Ishikawa (cell line): ENCODE results near the gene HJURP.

Source experiments
- CEBPB ChIP-seq: IDR thresholded peaks from 2 replicates; pipeline ENCODE4 v1.6.1; 2012
- CREB1 ChIP-seq: IDR thresholded peaks from 2 replicates; pipeline ENCODE4 v1.6.1; 2012; ENCODE audit warnings: low read depth
- EGR1 ChIP-seq: IDR thresholded peaks from 2 replicates; pipeline ENCODE4 v1.6.1; 2012
- EP300 ChIP-seq: IDR thresholded peaks from 2 replicates; pipeline ENCODE4 v1.6.1; 2012; ENCODE audit warnings: borderline replicate concordance
- MAX ChIP-seq: IDR thresholded peaks from 2 replicates; pipeline ENCODE4 v1.6.1; 2012
- NFIC ChIP-seq: IDR thresholded peaks from 2 replicates; pipeline ENCODE4 v1.6.1; 2012
- RAD21 ChIP-seq: IDR thresholded peaks from 2 replicates; pipeline ENCODE4 v1.6.1; 2012; ENCODE audit warnings: low read depth
- REST ChIP-seq: IDR thresholded peaks from 2 replicates; pipeline ENCODE4 v1.6.1; 2012; ENCODE audit warnings: low read depth, mild to moderate bottlenecking
- TAF1 ChIP-seq: IDR thresholded peaks from 2 replicates; pipeline ENCODE4 v1.6.1; 2012; ENCODE audit warnings: low read depth, mild to moderate bottlenecking
- TCF12 ChIP-seq: IDR thresholded peaks from 2 replicates; pipeline ENCODE4 v1.6.1; 2012; ENCODE audit warnings: low read depth
- TEAD4 ChIP-seq: IDR thresholded peaks from 2 replicates; pipeline ENCODE4 v1.6.1; 2012
- USF1 ChIP-seq: IDR thresholded peaks from 2 replicates; pipeline ENCODE4 v1.6.1; 2012
- YY1 ChIP-seq: IDR thresholded peaks from 2 replicates; pipeline ENCODE4 v1.6.1; 2012; ENCODE audit warnings: low read depth
- ZBTB7A ChIP-seq: IDR thresholded peaks from 2 replicates; pipeline ENCODE4 v1.6.1; 2012; ENCODE audit warnings: low read depth

Gene HJURP

GRCh38 chr2:233799716-233800115 lies 54.6 kb downstream of the HJURP start:
- TF ChIP-seq TAF1 = no peak
- TF ChIP-seq CREB1 = no peak
- TF ChIP-seq USF1 = no peak
- no peak for TF ChIP-seq RAD21
- TF ChIP-seq TEAD4 = no peak
- TF ChIP-seq ZBTB7A = no peak
- no peak for TF ChIP-seq MAX
- no peak for TF ChIP-seq YY1
- TF ChIP-seq EGR1 = no peak
- TF ChIP-seq EP300 = no peak
- no peak for TF ChIP-seq CEBPB
- TF ChIP-seq TCF12 = no peak
- no peak for TF ChIP-seq NFIC
- no peak for TF ChIP-seq REST

- TF ChIP-seq CREB1 (no peak), YY1 (no peak), MAX (no peak), EGR1 (no peak), EP300 (no peak), TEAD4 (no peak), RAD21 (no peak), REST (no peak), ZBTB7A (no peak), NFIC (no peak), TCF12 (no peak), TAF1 (no peak), USF1 (no peak)
These were observed 55.2 kb downstream of the HJURP start for GRCh38 chr2:233799087-233799665.

- TF ChIP-seq ZBTB7A = no peak
These were observed 55.8 kb downstream of the HJURP start for GRCh38 chr2:233798335-233799086.

- no peak for TF ChIP-seq CREB1
- no peak for TF ChIP-seq TCF12
- no peak for TF ChIP-seq REST
- no peak for TF ChIP-seq EGR1
- no peak for TF ChIP-seq USF1
- no peak for TF ChIP-seq CEBPB
- TF ChIP-seq TEAD4 = no peak
- no peak for TF ChIP-seq ZBTB7A
- no peak for TF ChIP-seq YY1
- no peak for TF ChIP-seq EP300
- TF ChIP-seq TAF1 = no peak
These were observed 58.1 kb downstream of the HJURP start for GRCh38 chr2:233796254-233796653.
